Myocyte (in vitro differentiated cells): Measurements from ENCODE around the gene SLC2A4RG. TPM values are rescaled to one million over a fixed set of nuclear protein-coding genes. Genes with fewer than 3 reads are reported as not detected.
"Not testable (repeated sequence)": the region's sequence is repeated elsewhere in the genome, so short reads cannot be mapped to it uniquely, and the experiment has no call there.

Source experiments
- DNase-seq: peaks from one replicate; pipeline ENCODE4 v3.0.0-alpha.2; 2012; ENCODE audit warnings: low read depth
- total RNA-seq: library from RNA; depleted of rRNA; stranded (reverse); fragments of >200 nt; gene quantifications from 2 replicates; pipeline ENCODE4 v1.2.3, GENCODE V29; 2014

SLC2A4RG gene
- total RNA-seq, 1 donor from 2014 or later: 96.8 TPM

- no peak for DNase-seq
These were observed 34.1 kb downstream of the SLC2A4RG start for GRCh38 chr20:63773571-63774241.

GRCh38 chr20:63774306-63774705 lies 34.7 kb downstream of the SLC2A4RG start:
- no peak for DNase-seq

- DNase-seq: no peak
These were observed 35.8 kb downstream of the SLC2A4RG start for GRCh38 chr20:63775096-63775978.

- DNase-seq: not testable (repeated sequence)
These were observed 37.3 kb downstream of the SLC2A4RG start for GRCh38 chr20:63776875-63777274.

- no peak for DNase-seq
These were observed 38.0 kb downstream of the SLC2A4RG start for GRCh38 chr20:63777614-63778013.

- no peak for DNase-seq
These were observed 38.6 kb downstream of the SLC2A4RG start for GRCh38 chr20:63778034-63778752.

GRCh38 chr20:63778857-63779256 lies 39.3 kb downstream of the SLC2A4RG start:
- DNase-seq: no peak

GRCh38 chr20:63781181-63781580 lies 41.6 kb downstream of the SLC2A4RG start:
- no peak for DNase-seq

GRCh38 chr20:63782051-63782471 lies 42.5 kb downstream of the SLC2A4RG start:
- DNase-seq: no peak

GRCh38 chr20:63782521-63782971 lies 43.0 kb downstream of the SLC2A4RG start:
- DNase-seq: no peak

- no peak for DNase-seq
These were observed 44.4 kb downstream of the SLC2A4RG start for GRCh38 chr20:63783970-63784369.

- DNase-seq: no peak
These were observed 46.1 kb downstream of the SLC2A4RG start for GRCh38 chr20:63785691-63786131.

GRCh38 chr20:63787302-63787701 lies 47.7 kb downstream of the SLC2A4RG start:
- peak; percentile 39 for DNase-seq

- no peak for DNase-seq
These were observed 48.2 kb downstream of the SLC2A4RG start for GRCh38 chr20:63787749-63788148.

- no peak for DNase-seq
These were observed 50.4 kb downstream of the SLC2A4RG start for GRCh38 chr20:63789836-63790571.

GRCh38 chr20:63790572-63791168 lies 51.1 kb downstream of the SLC2A4RG start:
- DNase-seq: no peak

- DNase-seq: no peak
These were observed 52.1 kb downstream of the SLC2A4RG start for GRCh38 chr20:63791497-63792156.

GRCh38 chr20:63792866-63793265 lies 53.3 kb downstream of the SLC2A4RG start:
- no peak for DNase-seq
